GM23338 (cell line): ENCODE data around the gene CASK. TPM values are rescaled to one million over a fixed set of nuclear protein-coding genes. Genes with fewer than 3 reads are reported as not detected.

Experiments used
- ATAC-seq: fragments of 200-7000 bp; cut with Tn5 transposase; 3 replicates; pipeline ENCODE4 v1.9.1; 2020
- DNase-seq: peaks from one replicate; pipeline ENCODE4 v3.0.0-alpha.2; 2015; ENCODE audit warnings: low spot score
- H2AFZ ChIP-seq: fragments of 200-600 bp; sonication (generic); 2 replicates; pipeline ENCODE4 v1.8.0; 2016; ENCODE audit warnings: antibody characterized with exemption, mild to moderate bottlenecking, moderate library complexity
- H3F3A ChIP-seq: fragments of 200-600 bp; sonication (generic); replicated peaks from 2 replicates; pipeline ENCODE4 v1.8.0; 2017; ENCODE audit warnings: antibody characterized with exemption, mixed run types, low read depth
- H3K27ac ChIP-seq: fragments of 200-600 bp; sonication (generic); 2 replicates; pipeline ENCODE4 v1.6.1; 2016; ENCODE audit warnings: low read depth
- H3K27me3 ChIP-seq: fragments of 200-600 bp; sonication (generic); 2 replicates; pipeline ENCODE4 v1.8.0; 2016; ENCODE audit warnings: mild to moderate bottlenecking, mixed run types, moderate library complexity; ENCODE audit not compliant: insufficient read depth
- H3K36me3 ChIP-seq: fragments of 200-600 bp; sonication (generic); 2 replicates; pipeline ENCODE4 v1.8.0; 2016; ENCODE audit warnings: mild to moderate bottlenecking; ENCODE audit not compliant: insufficient read depth
- H3K4me1 ChIP-seq: fragments of 200-600 bp; sonication (generic); 2 replicates; pipeline ENCODE4 v1.8.0; 2016; ENCODE audit warnings: mild to moderate bottlenecking, moderate library complexity; ENCODE audit not compliant: insufficient read depth
- H3K4me2 ChIP-seq: fragments of 200-600 bp; sonication (generic); 2 replicates; pipeline ENCODE4 v1.7.1; 2017; ENCODE audit warnings: mixed run types
- H3K4me3 ChIP-seq: fragments of 200-600 bp; sonication (generic); 2 replicates; pipeline ENCODE4 v1.6.1; 2016; ENCODE audit warnings: mixed run types
- H3K79me2 ChIP-seq: fragments of 200-600 bp; sonication (generic); replicated peaks from 2 replicates; pipeline ENCODE4 v1.8.0; 2017; ENCODE audit warnings: mild to moderate bottlenecking; ENCODE audit not compliant: insufficient read depth
- H3K9me2 ChIP-seq: fragments of 200-600 bp; sonication (generic); 2 replicates; pipeline ENCODE4 v1.8.0; 2017; ENCODE audit not compliant: insufficient read depth
- H4K20me1 ChIP-seq: fragments of 200-600 bp; sonication (generic); replicated peaks from 2 replicates; pipeline ENCODE4 v1.8.0; 2017; ENCODE audit warnings: mild to moderate bottlenecking; ENCODE audit not compliant: insufficient read depth
- H3K27ac Mint-ChIP-seq: 2 replicates; pipeline ENCODE4 v1.8.0; 2020; ENCODE audit warnings: inconsistent platforms, mild to moderate bottlenecking, moderate library complexity, mixed read lengths
- H3K27me3 Mint-ChIP-seq: 3 replicates; pipeline ENCODE4 v1.8.0; 2022; ENCODE audit warnings: low read depth, mild to moderate bottlenecking, moderate library complexity, mixed read lengths, inconsistent platforms; ENCODE audit not compliant: insufficient read depth, poor library complexity
- H3K36me3 Mint-ChIP-seq: 3 replicates; pipeline ENCODE4 v1.8.0; 2021; ENCODE audit warnings: low read depth, mild to moderate bottlenecking, inconsistent platforms, moderate library complexity, mixed read lengths
- H3K4me1 Mint-ChIP-seq: 3 replicates; pipeline ENCODE4 v1.8.0; 2020; ENCODE audit warnings: mild to moderate bottlenecking, inconsistent platforms, mixed read lengths
- H3K4me3 Mint-ChIP-seq: 3 replicates; pipeline ENCODE4 v1.8.0; 2021; ENCODE audit warnings: moderate library complexity, mild to moderate bottlenecking, inconsistent platforms, mixed read lengths
- H3K9me3 Mint-ChIP-seq: 3 replicates; pipeline ENCODE4 v1.8.0; 2020; ENCODE audit warnings: moderate library complexity, mild to moderate bottlenecking, inconsistent platforms, mixed read lengths
- CREB1 ChIP-seq: fragments of 250-450 bp; sonication (Bioruptor Pico); IDR thresholded peaks from 2 replicates; pipeline ENCODE4 v1.5.0; 2020; ENCODE audit warnings: low read depth, mild to moderate bottlenecking, moderate library complexity
- CTCF ChIP-seq, 2 experiments: fragments of 200-600 bp in 1 of 2; sonication (generic) in 1 of 2; conservative IDR thresholded peaks; 2 replicates each; pipeline versions ENCODE4 v1.5.1 to v1.6.1; 2016 to 2017; ENCODE audit warnings: antibody characterized with exemption in 2 of 2, low read depth in 2 of 2, mild to moderate bottlenecking in 2 of 2, moderate library complexity in 1 of 2
- EZH2 ChIP-seq: fragments of 200-600 bp; sonication (generic); IDR thresholded peaks from one replicate; pipeline ENCODE4 v1.8.0; 2017; ENCODE audit warnings: antibody characterized with exemption, mild to moderate bottlenecking, low read depth; ENCODE audit not compliant: unreplicated experiment
- EZH2phosphoT487 ChIP-seq: fragments of 200-600 bp; sonication (generic); IDR thresholded peaks from one replicate; pipeline ENCODE4 v1.8.1; 2018; ENCODE audit warnings: antibody characterized with exemption; ENCODE audit not compliant: unreplicated experiment
- JUNB ChIP-seq: IDR thresholded peaks from one replicate; pipeline ENCODE4 v1.6.1; 2016; ENCODE audit warnings: antibody characterized with exemption; ENCODE audit not compliant: unreplicated experiment
- NANOG ChIP-seq: IDR thresholded peaks from 2 replicates; pipeline ENCODE4 v1.6.1; 2016; ENCODE audit warnings: antibody characterized with exemption, borderline replicate concordance
- POLR2AphosphoS5 ChIP-seq: IDR thresholded peaks from 2 replicates; pipeline ENCODE4 v1.6.1; 2016; ENCODE audit warnings: antibody characterized with exemption, low read depth
- REST ChIP-seq: IDR thresholded peaks from one replicate; pipeline ENCODE4 v1.6.1; 2018; ENCODE audit warnings: antibody characterized with exemption; ENCODE audit not compliant: unreplicated experiment
- STAT1 ChIP-seq: IDR thresholded peaks from one replicate; pipeline ENCODE4 v1.6.1; 2016; ENCODE audit warnings: antibody characterized with exemption; ENCODE audit not compliant: unreplicated experiment
- ZNF331 ChIP-seq: fragments of 250-450 bp; sonication (Bioruptor Pico); IDR thresholded peaks from 2 replicates; pipeline ENCODE4 v1.5.0; 2020; ENCODE audit warnings: low read depth, mild to moderate bottlenecking, moderate library complexity
- ZNF462 ChIP-seq: fragments of 250-450 bp; sonication (Bioruptor Pico); IDR thresholded peaks from 2 replicates; pipeline ENCODE4 v1.5.0; 2020; ENCODE audit warnings: mild to moderate bottlenecking, moderate library complexity
- polyA plus RNA-seq: library from polyadenylated mRNA; unstranded; fragments of >200 nt; fragmentation: Nextera tagmentation; extraction: Ambion mirVana; gene quantifications from 2 replicates; pipeline ENCODE4 v1.2.1, GENCODE V29; 2016
- total RNA-seq: library from RNA; depleted of rRNA; stranded (reverse); fragments of >200 nt; shearing (Covaris generic); gene quantifications from 2 replicates; pipeline ENCODE4 v1.2.3, GENCODE V29; 2014

Gene CASK
- total and polyA plus RNA-seq, 2 experiments from 2014 or later, result 15.3 to 44.4 TPM

GRCh38 chrX:41903544-41903943 is 19.8 kb downstream of the CASK start:
- TF ChIP-seq EZH2 (no peak), ZNF331 (no peak), EZH2phosphoT487 (no peak), POLR2AphosphoS5 (no peak), ZNF462 (CRISPR knock-in tag) (no peak), NANOG (no peak), CTCF (conservative IDR thresholded peaks at IDR 0.05; ENCODE audit: low read depth in 2 of 2) (no peak), JUNB (no peak), REST (no peak), STAT1 (no peak), CREB1 (CRISPR knock-in tag) (no peak)

More at GRCh38 chrX:41903544-41903943, 19.8 kb downstream of the CASK start:
- H3K4me1 Mint-ChIP-seq, result no peaks in the 10 kb centered on the region
- Histone ChIP-seq H3K79me2 (peaks cover 59% of the 10 kb centered on the region), H3K4me1 (no peaks in the 10 kb centered on the region), H3K4me2 (no peak overlapping the region), H3K27ac (no peak overlapping the region), H3K4me3 (no peak overlapping the region), H2AFZ (no peak overlapping the region), H3K9me2 (no peaks in the 10 kb centered on the region), H4K20me1 (no peaks in the 10 kb centered on the region), H3K36me3 (no peaks in the 10 kb centered on the region), H3F3A (no peaks in the 10 kb centered on the region), H3K27me3 (no peaks in the 10 kb centered on the region)
- no peak overlapping the region for H3K27ac Mint-ChIP-seq
- no peak for ATAC-seq
- H3K27me3 Mint-ChIP-seq, result peaks cover 1% of the 10 kb centered on the region
- DNase-seq, result no peak
- H3K4me3 Mint-ChIP-seq, result no peak overlapping the region
- peaks cover 26% of the 10 kb centered on the region; the same call in 2 of the 3 replicates for H3K9me3 Mint-ChIP-seq
- peaks cover 42% of the 10 kb centered on the region for H3K36me3 Mint-ChIP-seq
